Upper lobe of right lung (tissue), 1 donor: ENCODE data around the gene STK32B. TPM values are rescaled to one million over a fixed set of nuclear protein-coding genes. Genes with fewer than 3 reads are reported as not detected.

Experiments
- ATAC-seq: fragments of 200-7000 bp; cut with Tn5 transposase; one replicate; pipeline ENCODE4 v1.9.1; 2020; ENCODE audit warnings: mild to moderate bottlenecking, moderate library complexity
- DNase-seq: peaks from one replicate; pipeline ENCODE4 v3.0.0-alpha.2; 2020
- H3K27ac ChIP-seq: fragments of 200-600 bp; one replicate; pipeline ENCODE4 v1.8.0; 2022
- H3K27me3 ChIP-seq: fragments of 200-600 bp; one replicate; pipeline ENCODE4 v1.8.0; 2022; ENCODE audit warnings: mild to moderate bottlenecking
- H3K36me3 ChIP-seq: fragments of 200-600 bp; one replicate; pipeline ENCODE4 v1.8.0; 2022
- H3K4me1 ChIP-seq: fragments of 200-600 bp; one replicate; pipeline ENCODE4 v1.8.0; 2022
- H3K4me3 ChIP-seq: fragments of 200-600 bp; one replicate; pipeline ENCODE4 v1.8.0; 2022; ENCODE audit warnings: mild to moderate bottlenecking
- H3K9me3 ChIP-seq: fragments of 200-600 bp; one replicate; pipeline ENCODE4 v1.8.0; 2022
- intact Hi-C: fragments of 100-400 bp; cut with DNase I; formaldehyde crosslinking; loops from one replicate; pipeline ENCODE4 v1.11.0; 2022
- total RNA-seq: library from RNA; stranded (reverse); fragmentation: NEBNext Ultra II Directional; extraction: Animal tissue kit (Norgen Biotek cat#: 25700); gene quantifications from one replicate; pipeline ENCODE4 v1.2.1, GENCODE V29; 2021
- TF ChIP-seq, protein P1 (sequence below): fragments of 200-600 bp; IDR thresholded peaks from one replicate; pipeline ENCODE4 v1.8.0; 2022; ENCODE audit warnings: antibody characterized with exemption
- donor health status: DM: no; HTN: yes; CAD: no; lungs with severe emphysema.

The STK32B gene
- total RNA-seq, 1 donor from 2014 or later = 2.8 TPM

DNA sequence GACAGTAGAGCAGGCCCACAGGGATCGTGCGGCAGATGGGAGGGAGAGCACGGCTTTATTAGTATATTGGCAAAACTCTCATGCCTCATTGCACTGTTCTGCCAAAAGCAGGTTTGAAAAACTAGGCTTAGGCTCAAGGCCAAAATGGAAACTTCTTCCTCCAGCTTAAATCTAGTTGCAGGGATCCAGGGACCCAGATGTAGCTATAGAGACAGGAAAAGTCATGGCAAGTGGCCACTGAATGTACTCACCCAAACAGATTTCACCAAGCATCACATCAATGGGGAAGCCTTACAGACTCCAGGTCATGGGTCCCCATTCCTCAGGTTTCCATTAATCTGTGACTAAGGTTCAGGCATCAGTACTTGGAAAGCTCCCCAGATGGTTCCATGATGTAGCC, 149.2 kb downstream of the STK32B start:
- ATAC-seq (no peak), DNase-seq (no peak)
- Histone ChIP-seq H3K4me3 (no peak overlapping the region), H3K9me3 (no peaks in the 10 kb centered on the region), H3K36me3 (no peaks in the 10 kb centered on the region), H3K27me3 (no peaks in the 10 kb centered on the region), H3K27ac (no peak overlapping the region), H3K4me1 (no peaks in the 10 kb centered on the region)
- intact Hi-C loops = no loop called here
- TF ChIP-seq, protein P1, sequence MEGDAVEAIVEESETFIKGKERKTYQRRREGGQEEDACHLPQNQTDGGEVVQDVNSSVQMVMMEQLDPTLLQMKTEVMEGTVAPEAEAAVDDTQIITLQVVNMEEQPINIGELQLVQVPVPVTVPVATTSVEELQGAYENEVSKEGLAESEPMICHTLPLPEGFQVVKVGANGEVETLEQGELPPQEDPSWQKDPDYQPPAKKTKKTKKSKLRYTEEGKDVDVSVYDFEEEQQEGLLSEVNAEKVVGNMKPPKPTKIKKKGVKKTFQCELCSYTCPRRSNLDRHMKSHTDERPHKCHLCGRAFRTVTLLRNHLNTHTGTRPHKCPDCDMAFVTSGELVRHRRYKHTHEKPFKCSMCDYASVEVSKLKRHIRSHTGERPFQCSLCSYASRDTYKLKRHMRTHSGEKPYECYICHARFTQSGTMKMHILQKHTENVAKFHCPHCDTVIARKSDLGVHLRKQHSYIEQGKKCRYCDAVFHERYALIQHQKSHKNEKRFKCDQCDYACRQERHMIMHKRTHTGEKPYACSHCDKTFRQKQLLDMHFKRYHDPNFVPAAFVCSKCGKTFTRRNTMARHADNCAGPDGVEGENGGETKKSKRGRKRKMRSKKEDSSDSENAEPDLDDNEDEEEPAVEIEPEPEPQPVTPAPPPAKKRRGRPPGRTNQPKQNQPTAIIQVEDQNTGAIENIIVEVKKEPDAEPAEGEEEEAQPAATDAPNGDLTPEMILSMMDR = no peak

DNA sequence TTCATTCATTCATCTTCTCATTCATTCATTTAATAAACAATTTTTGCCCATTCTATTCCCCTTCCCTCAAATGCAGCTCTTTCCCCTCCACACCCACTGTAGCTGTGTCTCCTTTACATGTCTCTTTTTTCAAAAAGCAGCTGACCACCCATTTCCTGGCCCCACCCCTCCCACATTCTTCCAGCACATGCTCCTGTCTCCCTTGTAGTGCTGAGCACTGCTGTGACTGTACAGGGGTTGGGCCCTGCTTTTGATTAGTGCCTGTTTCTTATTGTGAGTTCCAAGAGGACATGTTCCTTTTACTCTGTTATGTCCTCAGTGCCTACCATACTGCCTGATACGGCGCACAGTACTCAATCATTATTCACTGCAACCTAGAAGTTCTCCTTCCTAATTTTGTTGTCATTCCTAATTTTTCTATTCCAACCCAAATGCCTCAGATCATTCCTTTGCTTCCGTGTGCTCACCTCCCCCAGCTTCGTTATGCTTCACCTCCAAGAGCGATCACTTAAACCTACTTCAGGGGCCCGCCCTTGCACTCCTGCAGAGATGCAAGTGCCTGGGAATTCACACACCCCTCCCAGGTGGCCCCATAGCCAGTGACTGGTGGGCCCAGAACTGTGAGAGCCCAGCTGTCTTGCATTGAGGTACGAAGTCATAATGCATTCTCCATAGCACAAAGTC, 152.2 kb downstream of the STK32B start:
- DNase-seq (no peak), ATAC-seq (no peak)
- Histone ChIP-seq H3K27me3 (no peaks in the 10 kb centered on the region), H3K27ac (no peak overlapping the region), H3K36me3 (no peaks in the 10 kb centered on the region), H3K4me3 (no peak overlapping the region), H3K9me3 (no peaks in the 10 kb centered on the region), H3K4me1 (no peaks in the 10 kb centered on the region)
- TF ChIP-seq, protein P1 = no peak
- intact Hi-C loops = no loop called here

DNA sequence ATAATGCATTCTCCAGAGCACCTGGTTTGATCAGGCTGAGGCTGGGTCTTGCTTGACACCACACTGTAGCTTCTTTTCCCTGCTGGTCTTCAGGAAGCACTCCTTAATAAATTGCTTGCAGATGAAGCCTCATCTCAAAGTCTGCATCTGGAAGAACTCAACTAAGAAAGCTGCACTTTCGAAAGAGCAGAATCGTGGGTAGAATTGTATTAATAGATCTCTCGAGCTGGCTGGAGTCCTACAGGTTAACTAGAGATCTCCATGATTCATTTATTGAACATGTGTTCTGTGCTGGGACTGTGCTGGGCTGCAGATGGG, 152.7 kb downstream of the STK32B start:
- ATAC-seq (no peak), DNase-seq (no peak)
- Histone ChIP-seq H3K27ac (no peak overlapping the region), H3K4me1 (no peaks in the 10 kb centered on the region), H3K27me3 (no peaks in the 10 kb centered on the region), H3K4me3 (no peak overlapping the region), H3K36me3 (no peaks in the 10 kb centered on the region), H3K9me3 (no peaks in the 10 kb centered on the region)
- intact Hi-C loops = no loop called here
- TF ChIP-seq, protein P1 = no peak

DNA sequence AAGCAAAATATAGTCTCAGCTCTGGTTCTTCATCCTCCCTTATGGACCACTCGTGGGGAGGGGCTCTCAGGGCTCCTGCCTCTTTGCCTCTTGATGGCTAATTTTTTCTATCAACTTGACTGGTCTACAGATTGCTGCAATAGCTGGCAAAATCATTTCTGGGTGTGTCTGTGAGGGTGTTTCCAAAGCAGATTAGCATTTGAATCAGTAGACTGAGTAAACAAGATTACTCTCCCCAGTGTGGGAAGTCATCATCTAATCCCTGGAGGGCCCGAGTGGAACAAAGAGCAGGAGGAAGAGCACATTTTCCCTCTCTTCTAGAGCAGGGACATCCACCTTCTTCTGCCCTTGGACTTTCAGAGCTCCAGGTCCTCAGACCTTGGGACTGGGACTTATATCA, 153.5 kb downstream of the STK32B start:
- no peaks in the 10 kb centered on the region for H3K9me3 ChIP-seq
- H3K27me3 ChIP-seq = no peaks in the 10 kb centered on the region
- no peaks in the 10 kb centered on the region for H3K36me3 ChIP-seq
- intact Hi-C loops = no loop called here
- TF ChIP-seq, protein P1 = no peak
- H3K4me3 ChIP-seq = no peak overlapping the region
- H3K4me1 ChIP-seq = no peaks in the 10 kb centered on the region
- no peak overlapping the region for H3K27ac ChIP-seq
- no peak for ATAC-seq
- no peak for DNase-seq

GRCh38 chr4:5206016-5206790, 154.9 kb downstream of the STK32B start:
- DNase-seq (no peak), ATAC-seq (no peak)
- Histone ChIP-seq H3K4me1 (no peaks in the 10 kb centered on the region), H3K4me3 (no peak overlapping the region), H3K36me3 (no peaks in the 10 kb centered on the region), H3K27me3 (no peaks in the 10 kb centered on the region), H3K9me3 (no peaks in the 10 kb centered on the region), H3K27ac (no peak overlapping the region)
- TF ChIP-seq, protein P1 = no peak
- intact Hi-C loops = no loop called here
